GM12801 (cell line): ENCODE data around the gene EBI3.

Experiments used
- CTCF ChIP-seq: IDR thresholded peaks from one replicate; pipeline ENCODE4 v1.5.1; 2011; ENCODE audit warnings: control low read depth; ENCODE audit not compliant: insufficient read length; ENCODE audit errors: extremely low read depth

The EBI3 gene

GRCh38 chr19:4186087-4186993 lies 43.0 kb upstream of the EBI3 start:
- no peak for TF ChIP-seq CTCF

GRCh38 chr19:4187313-4188122 lies 41.8 kb upstream of the EBI3 start:
- no peak for TF ChIP-seq CTCF

GRCh38 chr19:4189641-4190040 lies 39.7 kb upstream of the EBI3 start:
- TF ChIP-seq CTCF: no peak

- no peak for TF ChIP-seq CTCF
Measured at GRCh38 chr19:4194353-4194752, 35.0 kb upstream of the EBI3 start.

DNA sequence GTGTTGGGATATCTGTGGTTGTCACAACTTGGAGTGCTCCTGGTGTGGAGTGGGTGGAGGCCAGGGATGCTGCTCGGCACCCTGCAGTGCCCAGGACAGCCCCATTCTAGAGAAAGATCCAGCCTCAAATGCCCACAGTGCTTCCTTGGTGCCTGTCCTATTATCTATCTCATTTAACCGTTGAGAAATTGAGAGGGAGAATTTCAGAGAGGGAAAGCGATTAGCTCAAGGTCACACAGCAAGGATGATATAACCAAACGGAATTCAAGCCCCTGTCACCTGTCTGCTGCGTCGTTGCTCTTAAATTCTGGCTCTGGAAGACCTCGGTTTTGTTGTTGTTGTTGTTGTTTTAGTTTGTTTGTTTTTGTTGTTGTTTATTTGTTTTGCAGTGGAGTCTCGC lies 33.3 kb upstream of the EBI3 start:
- no peak for TF ChIP-seq CTCF

DNA sequence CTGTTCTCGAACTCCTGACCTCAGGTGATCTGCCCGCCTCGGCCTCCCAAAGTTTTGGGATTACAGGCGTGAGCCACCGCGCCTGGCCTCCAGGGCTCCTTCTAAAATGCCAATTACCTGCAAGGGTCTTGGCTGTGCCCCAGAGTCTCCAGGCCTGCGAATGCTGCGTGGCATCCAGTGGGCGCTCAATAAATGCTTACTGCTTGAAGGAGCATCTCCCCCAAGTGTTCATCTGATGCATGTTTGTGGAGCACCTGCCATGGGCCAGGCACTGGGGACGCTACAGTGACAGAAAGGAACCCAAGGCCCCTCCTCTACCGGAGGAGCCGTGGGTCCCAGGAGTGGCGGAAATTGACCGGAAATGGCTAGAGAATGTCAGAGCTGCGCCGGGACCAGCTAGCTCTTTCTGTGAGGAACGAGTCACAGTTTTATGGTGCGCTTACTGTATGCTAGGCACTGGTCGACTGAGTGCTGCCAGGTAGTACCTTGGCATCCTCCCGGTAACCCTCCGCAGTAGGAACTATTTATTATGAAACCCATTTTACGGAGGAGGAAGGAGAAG lies 32.7 kb upstream of the EBI3 start:
- TF ChIP-seq CTCF: no peak

- TF ChIP-seq CTCF: no peak
Measured at GRCh38 chr19:4197228-4197624, 32.1 kb upstream of the EBI3 start.
